GM21526 (cell line): ENCODE results near the gene AFAP1.

ENCODE experiments used
- ATAC-seq: cut with Tn5 transposase; IDR thresholded peaks from one replicate; pipeline ENCODE4 v1.9.1; 2021; ENCODE audit warnings: moderate library complexity; ENCODE audit not compliant: unreplicated experiment, low FRiP score

Gene AFAP1

DNA sequence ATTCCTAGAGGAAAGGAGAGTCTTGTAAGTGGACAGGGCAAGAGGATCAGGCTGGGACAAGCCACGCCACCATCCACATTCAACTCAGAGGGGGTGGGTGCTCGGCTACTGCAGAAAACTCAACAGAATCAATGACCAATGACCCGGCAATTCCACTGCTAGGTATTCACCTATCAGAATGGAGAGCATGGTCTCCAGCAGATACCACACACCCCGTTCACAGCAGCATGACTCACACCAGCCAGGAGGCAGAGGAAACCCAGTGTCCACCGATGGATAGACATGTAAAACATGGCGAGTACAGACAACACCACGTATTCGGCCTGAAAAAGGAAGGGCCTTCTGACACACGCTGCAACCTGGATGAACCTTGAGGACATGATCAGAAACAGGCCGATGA is 175.9 kb downstream of the AFAP1 start:
- ATAC-seq: no peak

DNA sequence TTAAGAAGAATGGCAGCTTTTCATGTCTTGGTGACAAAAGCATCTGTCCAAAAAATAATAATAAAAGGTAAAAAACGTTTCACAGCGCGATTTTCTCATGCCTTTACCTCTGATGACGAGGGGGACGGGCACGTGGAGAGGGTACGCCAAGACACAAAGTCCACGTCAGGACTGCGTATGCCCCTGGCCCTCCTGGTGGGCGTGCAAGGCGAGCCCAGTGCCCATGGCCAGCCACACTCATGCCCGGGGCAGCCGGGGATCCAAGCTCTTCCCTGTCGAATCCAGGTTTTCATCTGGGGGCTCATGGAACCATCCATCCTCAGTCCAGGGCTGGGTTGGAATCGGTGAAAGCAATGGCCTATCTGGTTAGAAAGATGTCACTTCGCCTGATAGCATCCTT is 176.6 kb downstream of the AFAP1 start:
- no peak for ATAC-seq

DNA sequence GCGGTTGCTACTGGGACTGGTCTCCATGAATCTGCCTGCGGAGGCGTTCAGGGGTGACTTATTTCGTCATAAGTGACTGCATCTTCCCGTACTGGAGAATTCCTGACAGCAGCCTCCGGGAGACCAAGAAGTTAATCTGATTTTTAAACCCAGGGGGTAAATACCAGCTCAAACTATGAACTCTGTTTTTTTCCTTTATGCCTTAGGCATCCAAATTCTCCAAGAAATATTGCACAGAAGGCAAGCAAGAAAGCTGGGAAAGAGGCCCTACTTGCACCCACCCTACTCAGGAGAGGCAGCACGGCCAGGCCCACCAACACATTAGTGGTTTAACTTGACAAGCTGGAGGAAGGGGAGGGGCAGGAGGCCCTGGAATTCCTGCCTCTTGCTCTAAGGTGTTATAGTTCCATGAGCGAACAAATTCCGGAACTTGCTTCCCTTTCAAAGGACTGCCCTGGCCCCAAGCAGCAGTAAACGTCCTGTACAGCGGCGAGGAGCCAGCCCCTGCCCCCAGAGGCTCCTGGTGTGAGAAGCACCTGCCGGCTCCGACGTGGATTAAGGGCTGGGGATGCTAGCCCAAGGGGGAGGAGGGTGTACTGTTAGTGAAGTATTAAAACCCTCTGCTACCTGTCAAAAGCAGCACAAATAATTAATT is 177.2 kb downstream of the AFAP1 start:
- no peak for ATAC-seq

DNA sequence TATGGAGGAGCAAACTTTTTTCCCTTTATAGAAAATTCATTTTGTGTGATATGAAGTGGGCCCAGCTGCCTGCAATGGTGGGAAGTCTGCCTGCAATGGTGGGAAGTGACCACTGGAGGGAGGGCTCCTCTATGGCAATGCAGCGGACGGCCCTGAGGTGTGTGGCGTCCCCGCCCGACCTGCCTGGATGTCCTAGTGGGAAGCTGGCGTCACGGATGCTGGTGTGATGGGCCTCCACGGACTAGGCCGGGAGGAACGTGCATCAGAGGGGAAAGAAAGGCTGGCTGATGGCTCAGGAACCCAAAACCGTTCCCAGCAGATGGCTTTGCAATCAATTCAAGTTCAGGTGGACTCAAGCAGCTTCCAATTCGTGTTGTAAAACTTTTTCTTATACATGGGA is 177.9 kb downstream of the AFAP1 start:
- peak; percentile 64 for ATAC-seq

DNA sequence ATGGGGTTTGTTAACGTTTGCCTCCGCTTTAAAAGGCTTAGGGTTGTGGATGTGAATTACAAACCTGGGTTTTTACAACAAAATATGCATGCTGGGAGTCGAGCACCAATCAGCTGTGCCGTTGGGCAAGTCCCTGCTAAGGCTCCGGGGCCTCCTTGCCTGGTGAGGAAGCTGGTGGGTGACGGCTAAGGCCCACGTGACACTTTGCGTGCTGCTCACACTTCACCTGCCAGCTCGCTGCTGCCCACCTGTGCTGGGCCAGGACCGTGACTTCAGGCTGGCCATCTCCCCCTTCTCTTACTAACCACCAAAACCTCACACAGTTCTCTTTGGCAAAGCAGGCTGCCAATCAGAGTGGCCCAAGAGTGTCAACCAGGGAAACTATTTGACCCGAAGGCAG is 178.3 kb downstream of the AFAP1 start:
- no peak for ATAC-seq

DNA sequence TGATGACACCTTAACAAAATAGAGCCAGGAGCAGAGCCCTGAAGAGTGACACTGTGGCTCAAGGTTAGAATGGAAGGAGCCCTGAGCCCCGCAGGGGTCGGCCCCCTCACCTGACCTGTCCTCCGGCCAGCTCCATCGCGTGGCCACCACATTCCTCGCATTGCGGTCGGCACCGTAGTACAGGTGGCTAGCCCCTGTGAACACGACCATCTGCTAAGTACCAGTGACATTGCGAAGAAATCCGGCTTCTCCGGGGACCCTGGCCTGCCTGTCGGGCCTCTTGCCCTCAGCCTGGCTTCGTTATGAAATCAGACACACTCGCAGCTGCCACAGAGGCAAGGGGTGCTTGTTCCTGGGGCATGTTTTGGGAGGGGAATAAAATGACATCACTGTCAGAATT is 179.0 kb downstream of the AFAP1 start:
- ATAC-seq: no peak

DNA sequence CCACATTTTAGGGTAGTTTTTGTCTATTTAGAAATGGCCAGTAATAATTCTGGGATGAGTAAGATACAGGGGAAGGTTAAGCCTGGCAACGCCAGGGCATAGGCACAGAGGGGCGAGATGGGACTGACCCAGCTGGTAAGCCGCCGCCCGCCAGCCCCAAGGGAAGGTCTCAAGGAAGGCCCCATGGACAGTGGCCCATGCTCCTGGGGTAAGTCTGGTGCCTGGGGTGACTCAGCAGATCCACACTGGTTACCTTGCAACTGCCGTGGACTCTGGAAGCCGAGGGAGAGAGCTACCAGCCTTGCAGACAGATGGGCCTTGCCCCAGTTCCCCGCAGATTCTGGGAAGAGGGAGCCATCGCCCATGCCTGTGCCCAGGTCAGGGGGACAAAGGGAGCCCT is 179.4 kb downstream of the AFAP1 start:
- ATAC-seq: no peak

DNA sequence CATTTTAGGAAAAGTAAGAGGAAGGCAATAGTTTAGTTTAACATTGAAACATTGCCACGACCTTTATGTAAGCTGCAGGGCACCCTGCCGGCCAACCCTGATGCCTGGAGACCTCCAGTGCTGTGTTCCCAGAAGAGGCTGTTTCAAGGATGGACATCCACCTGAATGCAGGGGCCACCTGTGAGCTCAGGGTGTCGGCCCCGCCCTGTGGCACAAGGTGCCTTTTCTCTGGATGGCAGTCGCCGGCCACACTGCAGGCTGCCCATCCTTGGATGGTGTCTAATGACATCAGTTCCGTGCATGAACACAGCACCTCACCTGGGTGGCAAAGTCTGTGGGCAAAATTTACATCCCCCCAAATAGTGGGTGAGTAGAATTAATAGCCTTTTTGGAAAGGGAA is 180.0 kb downstream of the AFAP1 start:
- ATAC-seq: no peak

DNA sequence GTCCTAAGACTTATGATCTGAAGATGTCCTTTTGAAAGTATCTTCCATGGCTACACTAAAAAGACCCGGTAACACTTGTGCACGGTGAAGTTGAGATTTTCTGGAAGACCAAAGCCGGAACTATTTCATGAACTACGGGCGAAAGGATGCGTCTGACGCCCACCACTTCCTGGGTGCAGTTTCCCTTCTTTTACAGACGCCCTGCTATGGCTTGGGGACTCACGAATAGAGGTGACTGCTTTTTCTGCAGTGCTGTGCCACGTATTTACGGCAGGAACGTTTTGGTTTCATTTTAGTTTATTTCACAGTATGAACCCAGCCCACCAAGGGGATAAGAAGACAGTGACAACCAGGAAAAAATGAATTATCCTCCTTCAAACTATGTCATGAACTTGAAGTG is 180.4 kb downstream of the AFAP1 start:
- ATAC-seq: no peak

DNA sequence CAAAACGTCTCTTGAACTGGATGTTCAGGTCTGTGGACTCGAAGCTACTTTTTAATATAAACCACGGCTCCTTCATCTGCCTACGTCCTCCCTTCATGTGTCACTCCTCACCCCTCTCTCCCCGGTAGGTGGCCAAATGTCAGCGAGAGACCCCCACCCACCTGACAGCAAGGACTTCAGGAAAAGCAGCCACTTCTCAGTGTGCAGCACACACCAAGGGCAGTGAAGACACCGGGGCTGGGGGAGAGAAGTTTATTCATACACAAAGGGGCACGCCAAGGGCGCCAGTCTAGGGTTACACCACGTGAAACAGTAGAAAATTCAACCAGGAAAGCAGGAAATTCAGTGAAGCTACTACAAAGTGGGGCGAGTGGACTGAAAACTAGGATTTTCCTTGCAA is 181.2 kb downstream of the AFAP1 start:
- no peak for ATAC-seq

DNA sequence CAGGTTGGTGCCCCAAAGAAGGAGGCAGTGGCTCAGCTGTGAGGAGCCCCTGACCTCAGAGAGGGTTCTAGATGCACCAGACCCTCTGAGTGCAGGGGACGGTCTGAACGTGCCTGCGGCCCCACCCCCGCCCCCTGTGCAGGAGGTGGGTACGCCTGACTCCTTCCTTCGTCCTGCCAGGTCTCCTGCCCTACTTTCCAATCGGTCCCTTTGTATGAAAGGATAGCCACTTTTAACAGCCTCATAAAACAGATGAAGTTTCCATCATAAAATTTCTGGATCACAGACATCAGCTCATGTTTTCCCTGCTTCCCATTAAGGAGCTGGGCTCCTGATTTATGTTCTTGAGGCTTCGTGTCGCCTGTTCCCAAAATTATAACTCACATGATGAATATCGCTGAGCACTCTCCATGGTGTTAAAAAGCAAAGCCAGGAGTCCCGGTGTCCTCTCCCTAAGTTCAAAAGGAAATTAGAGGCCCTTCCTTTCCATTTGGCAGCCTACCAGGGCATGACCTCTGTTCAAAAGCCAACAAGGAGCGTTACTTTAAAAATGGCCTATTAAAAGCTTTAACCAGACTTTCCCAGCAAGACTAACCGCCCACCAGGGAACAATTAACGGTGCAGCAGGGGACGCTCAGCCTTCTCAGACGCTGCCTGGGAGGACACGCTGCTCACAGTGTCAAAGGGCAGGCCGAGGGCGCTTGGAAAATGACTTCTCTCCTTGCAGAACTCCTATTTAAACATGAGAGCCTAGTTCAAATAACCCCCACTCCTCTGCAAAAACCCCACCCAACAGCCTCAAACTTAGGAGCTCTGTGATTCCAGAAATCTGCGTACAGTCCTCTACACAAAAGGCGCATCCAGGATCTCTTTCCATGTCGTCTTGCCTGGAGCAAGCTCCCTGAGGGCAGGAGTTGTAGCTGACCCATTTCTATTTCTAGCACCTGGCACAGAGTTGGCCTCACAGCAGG is 181.9 kb downstream of the AFAP1 start:
- ATAC-seq: no peak

DNA sequence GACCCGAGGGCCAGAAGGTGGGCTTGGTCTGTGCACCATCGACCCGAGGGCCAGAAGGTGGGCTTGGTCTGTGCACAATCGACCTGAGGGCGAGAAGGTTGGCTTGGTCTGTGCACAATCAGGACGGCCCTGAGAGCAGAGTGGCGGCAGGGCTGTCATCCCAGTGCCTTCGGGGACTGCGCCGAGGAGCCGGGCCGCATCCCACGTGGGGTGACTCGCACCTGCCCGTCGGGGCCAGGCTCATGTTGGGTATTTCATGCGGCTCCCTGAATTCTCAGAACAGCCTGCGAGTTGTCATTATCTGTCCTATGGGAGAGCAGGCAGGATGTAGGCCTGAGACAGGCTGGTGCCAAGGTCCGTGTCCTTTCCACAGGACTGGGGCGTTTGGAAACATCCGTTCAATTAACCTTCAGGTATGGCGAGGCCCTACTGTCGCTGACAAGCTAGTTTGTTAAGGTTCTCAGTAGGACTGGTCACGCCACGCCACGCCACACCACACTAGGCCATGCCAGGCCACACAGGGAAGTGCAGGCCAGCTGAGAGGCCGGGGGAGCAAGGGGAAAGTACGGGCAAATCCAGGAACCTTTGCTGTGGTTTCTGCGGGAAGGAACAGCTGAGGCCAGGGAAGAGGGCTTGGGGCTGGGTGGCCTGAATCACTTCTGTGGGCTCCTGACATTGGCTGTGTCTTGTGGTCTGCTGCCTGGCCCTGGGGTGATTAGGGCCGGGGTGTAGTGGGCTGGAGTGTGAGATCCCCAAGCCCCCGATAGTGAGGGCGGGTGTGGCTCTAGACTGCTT is 182.9 kb downstream of the AFAP1 start:
- no peak for ATAC-seq

DNA sequence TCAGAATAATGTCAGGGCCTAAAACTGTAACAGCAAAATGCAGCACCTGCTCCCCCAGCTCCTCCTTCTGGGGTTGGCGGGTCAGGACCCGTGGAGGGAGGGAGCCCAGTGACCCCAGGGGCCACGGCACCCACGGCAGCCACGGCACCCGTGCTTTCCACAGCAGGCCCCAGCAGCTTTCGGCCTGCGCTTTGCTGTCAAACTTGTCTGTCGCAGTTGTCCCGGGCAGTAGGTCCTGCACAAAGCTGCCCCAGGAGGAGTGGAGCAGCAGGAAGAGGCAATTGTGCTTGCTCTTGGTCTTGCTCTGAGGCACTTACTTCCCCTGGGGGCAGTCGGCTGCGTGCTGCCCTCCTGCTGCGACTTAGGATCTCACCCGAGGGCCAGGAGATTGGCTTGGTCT is 183.6 kb downstream of the AFAP1 start:
- ATAC-seq: no peak

DNA sequence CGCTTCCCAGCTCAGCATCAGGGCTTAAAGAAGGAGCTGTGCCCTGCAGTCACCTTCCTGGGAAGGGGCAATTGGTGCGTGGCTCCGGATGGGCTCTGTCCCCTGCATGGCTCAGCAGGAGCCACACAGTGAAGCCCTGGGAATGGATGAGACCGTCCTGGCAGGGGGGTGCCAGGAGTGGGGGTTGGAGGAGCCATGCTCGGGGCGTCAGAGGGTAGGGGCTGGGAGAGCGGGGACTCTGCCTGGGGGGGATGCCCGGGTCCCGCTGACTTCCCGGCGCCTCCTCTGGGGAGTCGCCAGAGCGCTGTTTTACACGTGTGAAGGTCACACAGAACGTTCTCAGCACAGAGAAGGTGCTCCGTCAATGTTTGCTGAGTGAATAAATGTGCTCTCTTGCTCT is 184.1 kb downstream of the AFAP1 start:
- no peak for ATAC-seq

DNA sequence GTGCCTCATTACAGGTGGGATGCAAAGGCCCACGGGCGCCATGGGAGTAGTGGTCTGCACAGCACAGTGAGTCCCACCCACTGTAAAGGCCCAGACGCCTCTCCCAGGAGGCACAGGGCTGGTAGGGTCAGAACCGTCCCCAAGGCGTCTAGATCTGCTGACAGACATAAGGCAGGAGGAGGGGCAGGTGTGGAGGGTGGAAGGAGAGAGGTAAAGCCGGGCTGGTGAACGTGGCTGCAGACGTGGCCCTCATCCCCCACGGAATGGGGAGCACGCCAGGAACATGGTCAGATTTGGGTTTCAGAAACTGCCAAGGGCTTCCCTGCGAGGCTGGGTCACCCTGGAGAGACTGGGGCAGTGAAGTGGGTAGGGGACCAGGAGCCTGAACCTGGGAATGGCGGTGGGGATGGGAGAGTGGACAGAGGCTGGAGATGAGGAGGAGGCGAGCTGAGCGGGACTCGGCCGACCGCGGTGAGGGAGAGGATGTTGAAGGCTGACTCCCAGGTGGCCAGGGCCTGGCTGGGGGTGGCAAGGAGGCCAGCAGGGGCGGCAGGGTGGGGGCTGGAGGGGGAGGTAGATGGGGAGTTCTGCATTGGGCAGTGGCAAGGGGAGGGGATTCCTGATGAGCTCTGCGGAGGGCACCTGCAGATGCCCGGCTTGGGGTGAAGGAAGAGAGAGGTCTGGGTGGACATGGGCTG is 184.9 kb downstream of the AFAP1 start:
- no peak for ATAC-seq

DNA sequence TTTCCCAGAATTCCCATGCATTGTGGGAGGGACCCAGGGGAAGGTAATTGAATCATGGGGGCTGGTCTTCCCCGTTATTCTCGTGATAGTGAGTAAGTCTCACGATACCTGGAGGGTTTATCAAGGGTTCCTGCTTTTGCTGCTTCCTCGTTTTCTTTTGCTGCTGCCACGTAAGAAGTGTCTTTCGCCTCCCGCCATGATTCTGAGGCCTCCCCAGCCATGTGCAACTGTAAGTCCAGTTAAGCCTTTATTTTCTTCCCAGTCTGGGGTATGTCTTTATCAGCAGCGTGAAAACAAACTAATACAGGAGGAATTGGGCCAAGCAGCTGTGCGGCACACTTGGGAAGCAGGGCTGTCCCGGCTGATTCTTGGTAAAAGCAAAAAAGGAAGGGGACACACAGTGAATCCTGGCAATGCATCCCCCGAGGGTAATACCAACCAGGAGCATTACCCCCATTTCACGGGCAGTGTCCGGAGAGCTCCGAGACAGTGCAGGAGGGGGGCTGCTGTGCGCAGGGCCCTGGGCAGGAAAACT is 185.7 kb downstream of the AFAP1 start:
- no peak for ATAC-seq

DNA sequence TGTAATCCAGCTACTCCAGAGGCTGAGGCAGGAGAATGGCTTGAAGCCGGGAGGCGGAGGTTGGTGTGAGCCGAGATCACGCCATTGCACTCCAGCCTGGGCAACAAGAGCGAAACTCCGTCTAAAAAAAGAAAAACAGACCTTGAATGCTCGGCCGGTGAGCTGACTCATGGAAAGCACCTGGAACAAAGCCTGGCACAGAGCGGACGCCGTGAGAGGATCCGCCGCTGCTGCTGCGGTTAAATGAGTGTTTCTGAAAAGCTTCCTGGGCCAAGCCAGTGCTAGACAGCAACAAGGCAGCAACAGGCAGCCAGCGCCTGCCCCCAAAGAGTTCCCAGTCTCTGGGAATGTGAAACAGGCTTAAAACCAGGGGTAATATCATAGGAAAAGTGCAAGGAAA is 186.4 kb downstream of the AFAP1 start:
- ATAC-seq: no peak

DNA sequence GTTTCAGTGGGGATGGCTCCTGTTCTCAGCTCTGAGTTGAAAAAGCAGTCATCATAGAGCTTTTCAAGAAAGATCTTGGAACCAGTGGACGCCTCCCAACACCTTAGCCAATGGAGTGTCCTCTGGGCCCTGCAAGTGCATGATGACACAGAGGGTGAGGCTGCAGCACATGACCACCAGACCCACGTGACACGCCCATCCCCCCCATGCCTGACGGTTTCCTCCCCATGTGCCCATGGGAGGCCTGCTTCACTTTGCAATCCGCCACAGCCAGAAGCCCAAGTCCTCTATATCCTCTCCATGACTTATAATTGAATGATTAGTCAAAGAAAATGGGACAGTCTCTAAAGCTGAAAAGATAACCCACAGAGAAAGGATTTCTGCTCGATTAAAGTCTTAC is 187.0 kb downstream of the AFAP1 start:
- no peak for ATAC-seq

DNA sequence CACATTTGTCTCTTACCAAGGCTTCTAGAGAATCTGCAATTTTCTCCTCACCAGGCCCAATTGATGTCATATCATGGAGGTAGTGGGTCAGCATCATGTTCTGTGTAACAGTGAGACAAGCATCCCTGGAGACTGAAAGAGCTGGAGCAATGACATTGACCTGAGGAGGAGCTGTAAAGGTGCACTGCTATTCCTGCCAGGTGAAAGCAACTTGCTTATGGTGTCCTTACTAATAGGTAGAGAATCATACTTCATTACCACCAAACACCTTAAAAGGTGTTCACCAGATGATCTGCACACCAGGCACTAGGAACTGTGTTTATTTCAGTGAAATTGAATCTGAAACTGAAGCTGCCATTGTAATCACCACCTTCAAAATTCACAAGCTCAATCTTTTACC is 188.7 kb downstream of the AFAP1 start:
- ATAC-seq: no peak

DNA sequence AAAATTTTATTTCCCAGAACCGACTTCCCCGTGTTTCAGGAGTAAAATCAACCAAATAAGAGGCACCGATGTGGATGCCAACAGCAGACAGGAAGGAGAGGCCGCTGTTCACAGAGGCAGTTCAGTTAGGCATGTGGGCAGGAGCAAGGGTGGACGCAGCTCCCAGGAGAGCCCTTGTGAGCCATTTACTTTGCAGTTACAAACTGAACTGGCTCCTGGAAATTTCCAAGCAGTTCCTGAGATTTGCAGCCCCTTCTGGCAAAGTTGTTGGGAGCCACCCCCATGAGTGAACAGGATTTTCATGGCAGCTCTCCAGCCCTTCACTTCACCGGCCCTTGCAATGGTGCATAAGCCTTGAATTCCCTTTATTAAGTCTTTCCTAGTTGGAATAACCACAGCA is 189.1 kb downstream of the AFAP1 start:
- ATAC-seq: no peak
